Lower leg skin (tissue), 3 donors: ENCODE results near the gene EPYC.

Experiments
- CTCF ChIP-seq, 3 donors: fragments of 450-650 bp; IDR thresholded peaks; one replicate each; pipeline ENCODE4 v1.5.1; 2016; ENCODE audit warnings: antibody characterized with exemption in 3 of 3, mild to moderate bottlenecking in 3 of 3, moderate library complexity in 2 of 3
- POLR2A ChIP-seq, 2 donors: fragments of 450-650 bp; IDR thresholded peaks; one replicate each; pipeline ENCODE4 v1.6.1; 2016 to 2017; ENCODE audit warnings: antibody characterized with exemption in 2 of 2, mild to moderate bottlenecking in 1 of 2, moderate library complexity in 1 of 2

GRCh38 chr12:90943255-90943654 lies 61.5 kb downstream of the EPYC start:
- no peak for TF ChIP-seq CTCF (IDR thresholded peaks at IDR 0.05)
- no peak for TF ChIP-seq POLR2A (IDR thresholded peaks at IDR 0.05)
